OCI-M2 (cell line): ENCODE measurements around the gene SCYL1.
"Not testable (repeated sequence)": the region's sequence is repeated elsewhere in the genome, so short reads cannot be mapped to it uniquely, and the experiment has no call there.

ENCODE experiments used
- DNase-seq: peaks from one replicate; lab custom pipeline; 2025; ENCODE audit not compliant: unreplicated experiment; lab: John Stamatoyannopoulos, UW

The SCYL1 gene

DNA sequence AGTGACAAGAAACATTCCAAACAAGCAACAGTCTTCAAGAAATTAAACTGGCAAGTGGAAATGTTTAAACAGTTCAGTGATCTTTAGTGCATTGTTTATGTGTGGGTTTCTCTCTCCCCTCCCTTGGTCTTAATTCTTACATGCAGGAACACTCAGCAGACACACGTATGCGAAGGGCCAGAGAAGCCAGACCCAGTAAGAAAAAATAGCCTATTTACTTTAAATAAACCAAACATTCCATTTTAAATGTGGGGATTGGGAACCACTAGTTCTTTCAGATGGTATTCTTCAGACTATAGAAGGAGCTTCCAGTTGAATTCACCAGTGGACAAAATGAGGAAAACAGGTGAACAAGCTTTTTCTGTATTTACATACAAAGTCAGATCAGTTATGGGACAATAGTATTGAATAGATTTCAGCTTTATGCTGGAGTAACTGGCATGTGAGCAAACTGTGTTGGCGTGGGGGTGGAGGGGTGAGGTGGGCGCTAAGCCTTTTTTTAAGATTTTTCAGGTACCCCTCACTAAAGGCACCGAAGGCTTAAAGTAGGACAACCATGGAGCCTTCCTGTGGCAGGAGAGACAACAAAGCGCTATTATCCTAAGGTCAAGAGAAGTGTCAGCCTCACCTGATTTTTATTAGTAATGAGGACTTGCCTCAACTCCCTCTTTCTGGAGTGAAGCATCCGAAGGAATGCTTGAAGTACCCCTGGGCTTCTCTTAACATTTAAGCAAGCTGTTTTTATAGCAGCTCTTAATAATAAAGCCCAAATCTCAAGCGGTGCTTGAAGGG is 20.0 kb upstream of the SCYL1 start:
- no peak for DNase-seq

GRCh38 chr11:65505466-65506289 is 19.2 kb upstream of the SCYL1 start:
- no peak for DNase-seq

- no peak for DNase-seq
Measured at GRCh38 chr11:65506290-65506771, 18.6 kb upstream of the SCYL1 start.

- DNase-seq, result peak; percentile 87
Measured at GRCh38 chr11:65506772-65507505, 17.9 kb upstream of the SCYL1 start.

DNA sequence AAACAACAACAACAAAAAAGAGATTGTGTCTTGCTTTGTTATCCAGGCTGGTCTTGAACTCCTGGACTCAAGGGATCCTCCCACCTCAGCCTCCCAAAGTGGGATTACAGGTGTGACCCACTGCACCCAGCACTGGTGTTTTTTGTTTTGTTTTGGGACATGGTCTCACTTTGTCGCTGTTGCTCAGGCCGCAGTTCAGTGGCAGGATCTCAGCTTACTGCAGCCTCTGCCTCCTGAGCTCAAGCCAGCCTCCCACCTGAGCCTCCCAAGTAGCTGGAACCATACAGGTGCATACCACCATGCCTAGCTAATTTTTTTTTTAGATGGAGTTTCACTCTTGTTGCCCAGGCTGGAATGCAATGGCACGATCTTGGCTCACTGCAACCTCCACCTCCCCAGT is 12.6 kb upstream of the SCYL1 start:
- DNase-seq, result not testable (repeated sequence)

DNA sequence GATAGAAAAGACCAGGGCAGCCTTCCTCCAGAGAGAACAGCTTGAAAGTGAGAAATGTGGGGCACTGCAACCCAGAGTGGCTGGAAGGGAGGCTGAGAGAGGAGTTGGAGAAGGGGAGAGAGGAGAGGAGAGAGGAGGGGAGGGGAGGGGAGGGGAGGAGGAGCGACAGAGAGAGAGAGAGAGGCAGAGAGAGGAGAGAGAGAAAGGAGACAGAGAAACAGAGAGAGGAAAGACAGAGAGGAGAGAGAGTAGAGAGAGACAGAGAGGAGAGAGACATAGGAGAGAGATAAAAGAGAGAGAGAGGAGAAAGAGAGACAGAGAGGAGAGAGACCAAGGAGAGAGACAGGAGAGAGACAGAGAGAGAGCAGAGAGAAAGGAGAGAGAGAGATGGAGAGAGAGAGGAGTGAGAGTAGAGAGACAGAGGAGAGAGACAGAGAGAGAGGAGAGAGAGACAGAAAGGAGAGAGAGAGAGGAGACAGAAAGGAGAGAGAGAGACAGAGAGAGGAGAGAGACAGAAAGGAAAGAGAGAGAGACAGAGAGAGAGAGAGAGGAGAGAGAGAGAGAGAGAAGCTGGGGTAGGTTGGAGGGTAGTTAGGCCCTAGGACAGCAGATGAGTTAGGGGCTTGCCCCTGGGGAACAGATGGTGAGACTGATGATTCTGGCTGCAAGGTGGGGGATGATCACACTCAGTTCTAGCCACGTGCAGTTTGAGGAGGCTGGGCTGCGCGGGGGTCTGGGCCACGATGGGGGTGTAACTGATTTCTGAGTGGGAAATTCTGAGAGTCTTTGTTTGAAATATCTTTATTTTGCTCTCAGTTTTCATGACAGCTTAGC is 8.5 kb upstream of the SCYL1 start:
- no peak for DNase-seq

DNA sequence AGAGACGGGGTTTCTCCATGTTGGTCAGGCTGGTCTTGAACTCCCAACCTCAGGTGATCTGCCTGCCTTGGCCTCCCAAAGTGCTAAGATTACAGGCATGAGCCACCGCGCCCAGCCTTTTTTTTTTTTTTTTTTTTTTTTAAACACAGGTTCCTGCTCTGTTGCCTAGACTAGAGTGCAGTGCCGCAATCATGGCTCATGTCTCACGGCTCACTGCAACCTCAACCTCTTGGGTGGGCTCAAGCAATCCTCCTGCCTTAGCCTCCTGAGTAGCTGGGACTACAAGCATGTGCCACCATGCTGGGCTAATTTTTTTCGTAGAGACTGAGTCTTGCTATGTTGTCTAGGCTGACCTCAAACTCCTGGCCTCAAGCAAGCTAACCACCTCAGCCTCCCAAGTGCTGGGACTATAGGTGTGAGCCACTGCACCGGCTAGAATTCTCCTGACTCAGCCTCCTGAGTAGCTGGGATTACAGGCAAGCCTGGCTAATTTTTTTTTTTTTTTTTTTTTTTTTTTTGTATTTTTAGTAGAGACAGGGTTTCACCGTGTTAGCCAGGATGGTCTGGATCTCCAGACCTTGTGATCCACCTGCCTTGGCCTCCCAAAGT is 5.8 kb upstream of the SCYL1 start:
- not testable (repeated sequence) for DNase-seq

DNA sequence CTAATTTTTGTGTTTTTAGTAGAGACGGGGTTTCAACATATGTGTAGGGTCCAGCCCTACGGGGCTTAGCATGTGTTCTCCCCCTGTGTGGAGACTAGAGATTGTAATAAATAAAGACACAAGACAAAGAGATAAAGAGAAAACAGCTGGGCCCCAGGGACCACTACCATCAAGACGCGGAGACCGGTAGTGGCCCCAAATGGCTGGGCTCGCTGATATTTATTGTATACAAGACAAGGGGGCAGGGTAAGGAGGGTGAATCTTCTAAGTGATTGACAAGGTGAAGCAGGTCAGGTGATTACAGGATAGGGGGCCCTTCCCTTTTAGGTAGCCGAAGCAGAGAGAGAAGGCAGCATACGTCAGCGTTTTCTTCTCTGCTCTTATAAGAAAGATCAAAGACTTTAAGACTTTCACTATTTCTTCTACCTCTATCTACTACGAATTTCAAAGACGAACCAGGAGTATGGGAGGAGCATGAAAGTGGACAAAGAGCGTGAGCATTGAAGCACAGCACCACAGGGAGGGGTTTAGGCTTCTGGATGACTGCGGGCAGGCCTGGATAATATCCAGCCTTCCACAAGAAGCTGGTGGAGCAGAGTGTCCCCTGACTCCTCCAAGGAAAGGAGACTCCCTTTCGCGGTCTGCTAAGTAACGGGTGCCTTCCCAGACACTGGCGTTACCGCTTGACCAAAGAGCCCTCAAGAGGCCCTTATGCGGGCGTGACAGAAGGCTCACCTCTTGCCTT is 2.9 kb upstream of the SCYL1 start:
- not testable (repeated sequence) for DNase-seq

DNA sequence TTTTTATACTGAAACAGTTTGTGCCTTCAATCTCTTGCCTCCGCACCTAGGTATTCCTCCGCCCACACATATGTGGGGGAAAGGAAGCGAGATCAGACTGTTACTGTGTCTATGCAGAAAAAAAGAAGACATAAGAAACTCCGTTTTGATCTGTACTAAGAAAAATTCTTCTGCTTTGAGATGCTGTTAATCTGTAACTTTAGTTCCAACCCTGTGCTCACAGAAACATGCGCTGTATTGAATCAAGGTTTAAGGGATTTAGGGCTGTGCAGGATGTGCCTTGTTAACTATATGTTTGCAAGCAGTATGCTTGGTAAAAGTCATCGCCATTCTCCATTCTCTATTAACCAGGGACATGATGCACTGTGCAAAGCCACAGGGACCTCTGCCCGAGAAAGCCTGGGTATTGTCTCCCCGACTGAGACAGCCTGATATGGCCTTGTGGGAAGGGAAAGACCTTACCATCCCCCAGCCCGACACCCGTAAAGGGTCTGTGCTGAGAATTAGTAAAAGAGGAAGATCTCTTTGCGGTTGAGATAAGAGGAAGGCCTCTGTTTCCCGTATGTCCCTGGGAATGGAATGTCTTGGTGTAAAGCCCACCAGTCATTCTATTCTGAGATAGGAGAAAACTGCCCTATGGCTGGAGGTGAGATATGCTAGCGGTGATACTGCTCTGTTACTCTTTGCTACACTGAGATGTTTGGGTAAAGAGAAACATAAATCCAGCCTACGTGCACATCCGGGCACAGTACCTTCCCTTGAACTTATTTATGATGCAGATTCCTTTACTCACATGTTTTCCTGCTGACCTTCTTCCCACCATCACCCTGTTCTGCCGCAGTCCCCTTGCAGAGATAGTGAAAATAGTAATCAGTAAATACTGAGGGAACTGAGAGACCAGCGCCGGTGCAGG is 1.9 kb upstream of the SCYL1 start:
- DNase-seq, result peak; percentile 74

GRCh38 chr11:65523631-65523968 is 1.3 kb upstream of the SCYL1 start:
- DNase-seq, result not testable (repeated sequence)

GRCh38 chr11:65524014-65524740 is 706 bp upstream of the SCYL1 start:
- no peak for DNase-seq

GRCh38 chr11:65525546-65526480 is 930 bp downstream of the SCYL1 start:
- DNase-seq, result no peak

GRCh38 chr11:65526744-65527143 is 1.9 kb downstream of the SCYL1 start:
- DNase-seq, result no peak

- DNase-seq, result no peak
Measured at GRCh38 chr11:65528819-65529350, 4.0 kb downstream of the SCYL1 start.

DNA sequence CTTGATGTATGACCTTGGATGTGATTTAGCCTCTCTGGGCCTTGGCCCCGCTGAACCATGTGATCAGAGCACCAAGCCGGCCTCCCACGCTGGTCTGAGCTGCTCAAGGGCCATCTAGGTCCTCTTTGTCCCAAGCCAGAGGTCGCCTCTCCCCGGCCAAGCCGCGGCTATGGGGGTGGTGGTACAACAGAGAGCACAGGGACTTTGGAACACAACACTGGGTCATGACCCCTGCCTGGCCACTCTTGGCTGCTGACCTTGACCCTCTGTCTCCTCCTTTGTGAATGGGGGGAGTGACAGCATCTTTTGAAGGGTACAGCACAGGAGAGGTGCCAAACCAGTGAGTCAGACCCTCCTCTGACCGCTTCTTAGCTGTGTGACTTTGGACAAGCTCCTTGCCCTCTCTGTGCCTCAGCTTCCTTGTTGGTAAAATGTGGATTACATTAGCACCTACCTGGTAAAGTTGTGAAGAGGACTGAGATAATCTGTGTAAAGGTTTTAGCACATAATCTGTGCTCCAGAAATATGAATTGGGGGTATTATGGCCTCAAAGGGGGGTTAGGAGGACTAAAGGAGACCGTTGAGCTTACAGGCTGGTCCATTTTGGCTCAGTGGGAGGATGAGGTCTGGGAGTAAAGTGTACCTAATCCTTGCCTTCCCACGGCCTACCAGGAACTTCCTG is 4.7 kb downstream of the SCYL1 start:
- no peak for DNase-seq

DNA sequence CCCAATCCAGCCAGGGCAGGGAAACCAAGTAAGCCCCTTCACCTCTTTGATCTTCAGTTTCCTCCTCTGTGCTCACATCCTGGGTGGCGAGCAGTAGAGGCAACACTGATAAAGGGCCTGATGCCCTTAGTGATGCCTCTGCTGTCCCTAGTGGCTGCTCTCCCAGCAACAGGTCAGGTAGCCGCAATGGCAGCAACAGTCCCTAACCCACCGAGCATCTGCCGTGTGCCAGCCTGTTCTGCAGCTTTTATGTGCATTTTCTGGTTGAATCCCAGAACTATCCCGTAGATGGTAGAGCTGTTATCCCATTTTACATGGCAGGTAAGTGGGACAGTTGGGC is 5.2 kb downstream of the SCYL1 start:
- no peak for DNase-seq
